ENCODE data around the gene SLC16A12.

Gene SLC16A12

DNA sequence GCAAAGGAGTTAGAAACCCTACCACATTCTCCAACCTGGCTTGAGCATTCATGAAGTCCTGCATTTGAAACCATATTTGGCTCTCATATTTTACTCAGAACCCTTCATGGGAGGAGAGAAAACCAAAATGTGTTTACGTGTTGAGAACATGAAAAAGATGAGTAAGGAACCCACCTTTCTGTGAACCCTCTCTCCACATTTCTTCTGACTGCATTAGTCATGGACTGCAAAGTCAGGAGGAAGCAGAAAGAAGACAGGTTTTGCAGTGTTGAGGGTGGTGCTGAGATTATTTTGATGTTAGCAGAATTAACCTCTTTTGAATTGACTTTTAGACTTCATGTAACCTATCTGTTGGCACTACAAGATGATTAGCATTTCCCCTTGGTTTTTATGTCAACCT is 152.6 kb downstream of the SLC16A12 start:
- no peaks in the 10 kb centered on the region for H3K9me3 ChIP-seq (ENCODE audit: control insufficient read depth, insufficient read depth, low read depth, low read length)

More for the DNA sequence above, 152.6 kb downstream of the SLC16A12 start:
- TF ChIP-seq, protein P1, sequence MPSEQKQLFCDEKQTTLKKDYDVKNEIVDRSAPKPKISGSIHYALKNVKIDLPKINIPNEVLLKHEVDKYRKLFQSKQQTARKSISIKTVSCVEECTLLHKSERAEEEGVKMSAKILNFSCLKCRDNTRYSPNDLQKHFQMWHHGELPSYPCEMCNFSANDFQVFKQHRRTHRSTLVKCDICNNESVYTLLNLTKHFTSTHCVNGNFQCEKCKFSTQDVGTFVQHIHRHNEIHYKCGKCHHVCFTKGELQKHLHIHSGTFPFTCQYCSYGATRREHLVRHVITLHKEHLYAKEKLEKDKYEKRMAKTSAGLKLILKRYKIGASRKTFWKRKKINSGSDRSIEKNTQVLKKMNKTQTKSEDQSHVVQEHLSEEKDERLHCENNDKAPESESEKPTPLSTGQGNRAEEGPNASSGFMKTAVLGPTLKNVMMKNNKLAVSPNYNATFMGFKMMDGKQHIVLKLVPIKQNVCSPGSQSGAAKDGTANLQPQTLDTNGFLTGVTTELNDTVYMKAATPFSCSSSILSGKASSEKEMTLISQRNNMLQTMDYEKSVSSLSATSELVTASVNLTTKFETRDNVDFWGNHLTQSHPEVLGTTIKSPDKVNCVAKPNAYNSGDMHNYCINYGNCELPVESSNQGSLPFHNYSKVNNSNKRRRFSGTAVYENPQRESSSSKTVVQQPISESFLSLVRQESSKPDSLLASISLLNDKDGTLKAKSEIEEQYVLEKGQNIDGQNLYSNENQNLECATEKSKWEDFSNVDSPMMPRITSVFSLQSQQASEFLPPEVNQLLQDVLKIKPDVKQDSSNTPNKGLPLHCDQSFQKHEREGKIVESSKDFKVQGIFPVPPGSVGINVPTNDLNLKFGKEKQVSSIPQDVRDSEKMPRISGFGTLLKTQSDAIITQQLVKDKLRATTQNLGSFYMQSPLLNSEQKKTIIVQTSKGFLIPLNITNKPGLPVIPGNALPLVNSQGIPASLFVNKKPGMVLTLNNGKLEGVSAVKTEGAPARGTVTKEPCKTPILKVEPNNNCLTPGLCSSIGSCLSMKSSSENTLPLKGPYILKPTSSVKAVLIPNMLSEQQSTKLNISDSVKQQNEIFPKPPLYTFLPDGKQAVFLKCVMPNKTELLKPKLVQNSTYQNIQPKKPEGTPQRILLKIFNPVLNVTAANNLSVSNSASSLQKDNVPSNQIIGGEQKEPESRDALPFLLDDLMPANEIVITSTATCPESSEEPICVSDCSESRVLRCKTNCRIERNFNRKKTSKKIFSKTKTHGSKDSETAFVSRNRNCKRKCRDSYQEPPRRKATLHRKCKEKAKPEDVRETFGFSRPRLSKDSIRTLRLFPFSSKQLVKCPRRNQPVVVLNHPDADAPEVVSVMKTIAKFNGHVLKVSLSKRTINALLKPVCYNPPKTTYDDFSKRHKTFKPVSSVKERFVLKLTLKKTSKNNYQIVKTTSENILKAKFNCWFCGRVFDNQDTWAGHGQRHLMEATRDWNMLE (tag by site-specific recombination; conservative IDR thresholded peaks at IDR 0.05; ENCODE audit: low read depth) = no peak
- TF ChIP-seq ZNF626 (tag by site-specific recombination; IDR thresholded peaks at IDR 0.05) (no peak), YY1 (tag by site-specific recombination; IDR thresholded peaks at IDR 0.05) (no peak), KLF1 (tag by site-specific recombination; IDR thresholded peaks at IDR 0.05) (no peak), ZNF585B (tag by site-specific recombination; IDR thresholded peaks at IDR 0.05) (no peak), ZNF404 (tag by site-specific recombination; IDR thresholded peaks at IDR 0.05) (no peak), ZNF24 (tag by site-specific recombination; IDR thresholded peaks at IDR 0.05) (no peak), ZNF792 (tag by site-specific recombination; IDR thresholded peaks at IDR 0.05) (no peak), ZNF747 (tag by site-specific recombination; IDR thresholded peaks at IDR 0.05) (no peak), EGR2 (tag by site-specific recombination; IDR thresholded peaks at IDR 0.05; ENCODE audit: low read depth) (no peak), ZNF121 (tag by site-specific recombination; IDR thresholded peaks at IDR 0.05) (no peak), ZNF654 (tag by site-specific recombination; IDR thresholded peaks at IDR 0.05; ENCODE audit: low read depth) (no peak), OSR2 (tag by site-specific recombination; IDR thresholded peaks at IDR 0.05) (no peak), ZNF335 (tag by site-specific recombination; conservative IDR thresholded peaks at IDR 0.05) (no peak)
- TF ChIP-seq, protein P2, sequence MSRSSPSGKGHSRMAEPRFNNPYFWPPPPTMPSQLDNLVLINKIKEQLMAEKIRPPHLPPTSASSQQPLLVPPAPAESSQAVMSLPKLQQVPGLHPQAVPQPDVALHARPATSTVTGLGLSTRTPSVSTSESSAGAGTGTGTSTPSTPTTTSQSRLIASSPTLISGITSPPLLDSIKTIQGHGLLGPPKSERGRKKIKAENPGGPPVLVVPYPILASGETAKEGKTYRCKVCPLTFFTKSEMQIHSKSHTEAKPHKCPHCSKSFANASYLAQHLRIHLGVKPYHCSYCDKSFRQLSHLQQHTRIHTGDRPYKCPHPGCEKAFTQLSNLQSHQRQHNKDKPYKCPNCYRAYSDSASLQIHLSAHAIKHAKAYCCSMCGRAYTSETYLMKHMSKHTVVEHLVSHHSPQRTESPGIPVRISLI (tag by site-specific recombination; IDR thresholded peaks at IDR 0.05) = no peak
- TF ChIP-seq, protein P3, sequence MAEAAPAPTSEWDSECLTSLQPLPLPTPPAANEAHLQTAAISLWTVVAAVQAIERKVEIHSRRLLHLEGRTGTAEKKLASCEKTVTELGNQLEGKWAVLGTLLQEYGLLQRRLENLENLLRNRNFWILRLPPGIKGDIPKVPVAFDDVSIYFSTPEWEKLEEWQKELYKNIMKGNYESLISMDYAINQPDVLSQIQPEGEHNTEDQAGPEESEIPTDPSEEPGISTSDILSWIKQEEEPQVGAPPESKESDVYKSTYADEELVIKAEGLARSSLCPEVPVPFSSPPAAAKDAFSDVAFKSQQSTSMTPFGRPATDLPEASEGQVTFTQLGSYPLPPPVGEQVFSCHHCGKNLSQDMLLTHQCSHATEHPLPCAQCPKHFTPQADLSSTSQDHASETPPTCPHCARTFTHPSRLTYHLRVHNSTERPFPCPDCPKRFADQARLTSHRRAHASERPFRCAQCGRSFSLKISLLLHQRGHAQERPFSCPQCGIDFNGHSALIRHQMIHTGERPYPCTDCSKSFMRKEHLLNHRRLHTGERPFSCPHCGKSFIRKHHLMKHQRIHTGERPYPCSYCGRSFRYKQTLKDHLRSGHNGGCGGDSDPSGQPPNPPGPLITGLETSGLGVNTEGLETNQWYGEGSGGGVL (tag by site-specific recombination; IDR thresholded peaks at IDR 0.05) = no peak
- ChIA-PET POLR2A (no interaction called here), CTCF (no interaction called here)
- no peak overlapping the region for H3K27ac ChIP-seq (ENCODE audit: extremely low read depth, low read depth, low read length)
- no peaks in the 10 kb centered on the region for H3K4me1 ChIP-seq (ENCODE audit: control insufficient read depth, insufficient read depth, low read length)
- H3K4me3 ChIP-seq (ENCODE audit: low read depth, low read length) = no peak overlapping the region
- H3K36me3 ChIP-seq (ENCODE audit: control insufficient read depth in 2 of 2, insufficient read depth in 1 of 2, low read length in 2 of 2) = no peaks in the 10 kb centered on the region
